Activated CD8-positive, alpha-beta memory T cell treated with anti-CD3 and anti-CD28 coated beads for 4 hours (primary cell): ENCODE data around the gene HOXC5.

ENCODE experiments used
- DNase-seq, 2 donors: peaks; one replicate each; pipeline ENCODE4 v3.0.0-alpha.2; 2020; ENCODE audit warnings: low read depth in 2 of 2

Gene HOXC5

DNA sequence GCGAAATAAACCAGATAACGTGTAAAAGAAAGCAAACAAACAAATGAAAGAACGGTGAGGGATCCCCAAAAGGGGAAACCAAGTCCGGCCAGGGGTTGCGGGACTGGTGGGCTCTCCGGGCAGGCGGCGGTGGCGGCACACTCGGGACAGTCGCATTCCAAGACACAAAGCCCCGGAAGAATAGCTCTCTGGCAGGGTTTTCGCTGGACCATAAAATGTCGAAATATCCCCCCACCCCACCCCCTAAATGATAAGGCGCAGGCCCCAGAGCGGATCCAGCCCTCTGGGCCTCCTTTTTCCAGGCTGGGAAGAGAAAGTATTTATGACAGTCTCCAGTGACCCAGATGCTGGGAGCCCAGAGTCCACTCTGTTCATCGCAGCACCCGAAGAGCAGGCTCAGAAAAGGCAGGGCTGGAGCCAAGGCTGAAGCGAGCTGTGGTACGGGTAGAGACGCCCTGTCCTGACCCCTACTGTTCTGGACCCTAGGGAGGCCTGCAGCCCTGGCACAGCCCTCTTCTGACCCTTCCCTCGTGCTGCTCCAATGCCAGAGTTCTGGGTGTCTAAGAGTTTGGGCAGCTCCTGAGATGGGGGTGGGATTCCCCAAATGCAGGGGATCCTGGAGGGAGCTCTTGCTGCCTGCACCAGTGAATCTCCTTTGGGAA is 26.2 kb upstream of the HOXC5 start:
- no peak for DNase-seq

DNA sequence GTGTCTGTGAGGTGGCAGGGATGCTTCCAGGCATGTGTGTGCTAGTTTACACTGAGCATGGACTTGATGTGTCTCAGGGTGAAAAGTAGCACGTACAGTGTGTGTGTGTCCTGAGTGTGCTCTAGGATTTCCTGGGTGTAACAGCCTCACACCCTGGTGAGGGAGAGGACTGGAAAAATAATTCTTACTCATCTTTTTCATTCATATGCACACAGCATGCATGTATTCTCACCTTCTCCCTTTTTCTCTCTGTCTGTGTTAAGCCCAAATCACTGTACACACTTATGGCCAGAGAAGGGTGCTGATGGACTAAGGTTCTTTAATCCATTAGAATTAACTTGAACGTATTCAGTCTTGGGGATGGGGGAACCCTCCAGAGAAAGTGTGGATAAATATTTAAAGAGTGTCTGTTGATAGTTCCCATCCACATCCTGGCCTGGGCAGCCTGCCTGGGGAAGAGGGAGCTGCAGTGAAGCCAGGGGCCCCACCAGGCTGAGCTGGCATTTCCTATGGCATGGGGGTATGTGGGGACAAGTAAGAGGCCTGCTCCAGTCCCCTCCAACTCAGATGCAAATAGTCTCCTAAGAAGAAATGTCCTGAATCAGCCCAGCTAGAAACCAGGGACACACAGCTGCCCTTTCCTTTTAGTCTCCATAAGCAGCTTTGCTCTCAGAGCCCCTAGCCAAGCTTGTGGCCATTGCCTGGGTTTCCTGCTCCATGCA is 25.2 kb upstream of the HOXC5 start:
- DNase-seq = no peak

DNA sequence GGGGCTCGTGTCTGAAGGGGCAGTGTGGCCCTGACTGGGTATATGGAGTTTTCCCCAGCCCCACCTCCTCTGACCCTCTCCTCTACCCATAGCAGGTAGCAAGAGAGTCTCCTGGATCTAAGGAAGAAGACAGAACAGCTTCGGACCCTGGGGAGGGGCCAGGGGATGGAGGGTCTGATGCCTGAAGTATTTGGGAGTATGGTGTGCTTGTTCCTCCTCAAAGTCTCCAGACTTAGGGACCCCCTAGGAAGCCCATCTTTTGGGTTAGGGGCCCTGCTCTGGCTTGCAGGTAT is 24.6 kb upstream of the HOXC5 start:
- DNase-seq = no peak

DNA sequence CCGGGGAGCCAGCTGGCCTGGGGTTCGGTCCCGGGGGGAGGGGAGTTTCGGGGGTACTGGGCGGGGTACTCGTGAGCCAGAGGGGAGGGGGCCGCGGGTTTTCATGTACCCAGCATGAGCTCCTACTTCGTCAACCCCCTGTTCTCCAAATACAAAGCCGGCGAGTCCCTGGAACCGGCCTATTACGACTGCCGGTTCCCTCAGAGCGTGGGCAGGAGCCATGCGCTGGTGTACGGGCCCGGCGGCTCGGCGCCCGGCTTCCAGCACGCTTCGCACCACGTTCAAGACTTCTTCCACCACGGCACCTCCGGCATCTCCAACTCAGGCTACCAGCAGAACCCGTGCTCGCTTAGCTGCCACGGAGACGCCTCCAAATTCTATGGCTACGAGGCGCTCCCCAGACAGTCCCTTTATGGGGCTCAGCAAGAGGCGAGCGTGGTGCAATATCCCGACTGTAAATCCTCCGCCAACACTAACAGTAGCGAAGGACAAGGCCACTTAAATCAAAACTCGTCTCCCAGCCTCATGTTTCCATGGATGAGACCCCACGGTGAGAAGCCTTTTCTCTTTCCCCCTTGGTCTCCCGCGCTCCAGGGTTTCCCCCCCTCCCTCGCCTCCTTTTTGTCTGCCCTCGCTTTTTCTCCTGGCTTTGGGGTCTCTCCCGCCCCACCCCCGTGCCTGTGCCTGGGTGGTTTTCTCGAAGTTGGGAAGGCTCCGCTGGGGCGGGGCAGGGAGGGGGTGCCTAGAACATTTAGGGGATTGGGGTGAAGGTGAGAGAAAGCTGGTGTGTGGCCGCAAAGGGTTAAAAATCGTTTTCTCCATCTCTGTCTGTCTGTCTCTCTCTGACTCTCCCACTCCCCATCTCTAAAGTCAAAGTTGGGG is 23.4 kb upstream of the HOXC5 start:
- DNase-seq = no peak

DNA sequence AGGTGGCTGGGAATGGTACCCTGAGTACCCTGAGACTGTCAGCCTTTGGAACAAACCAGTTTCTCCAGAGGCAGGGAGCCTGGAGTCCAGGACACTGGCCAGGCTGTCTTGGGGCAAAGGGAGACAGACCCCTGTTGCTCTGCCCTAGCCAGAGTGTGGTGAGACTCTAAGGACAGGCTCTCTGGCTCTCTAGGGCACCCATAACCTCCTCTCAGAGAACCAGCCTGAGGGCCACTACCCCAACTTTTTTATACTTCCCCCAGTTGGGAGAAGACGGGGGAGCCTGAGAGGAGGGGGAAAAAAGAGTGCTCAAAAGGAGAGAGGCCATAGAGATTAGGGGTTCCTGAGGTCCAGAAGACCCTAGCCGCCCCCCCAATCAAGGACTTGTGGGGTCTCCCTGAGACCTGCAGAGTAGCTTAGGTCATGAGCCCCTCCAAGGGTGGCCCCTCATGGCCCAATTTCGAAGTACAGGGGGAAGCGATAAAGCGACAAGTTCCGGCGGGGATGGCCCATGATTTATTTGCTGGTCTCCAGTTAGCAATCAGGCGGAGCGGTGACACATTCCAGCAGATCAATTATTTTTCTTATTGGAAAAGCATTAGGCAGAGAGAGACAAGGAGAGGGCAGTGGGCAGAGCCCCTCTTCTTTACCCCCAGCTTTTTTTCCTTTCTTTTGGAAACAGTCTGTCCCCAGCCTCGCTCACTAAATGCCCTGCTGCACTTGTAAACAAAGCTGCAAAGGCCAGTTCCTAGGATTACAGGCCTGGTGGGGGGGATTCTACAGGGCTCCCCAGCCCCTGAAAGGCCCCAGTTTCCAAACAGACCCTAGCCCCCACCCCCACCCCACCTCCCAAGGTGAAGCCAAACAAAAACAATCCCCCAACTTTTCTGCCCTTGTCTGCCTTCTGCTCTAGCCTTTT is 22.5 kb upstream of the HOXC5 start:
- DNase-seq = no peak

DNA sequence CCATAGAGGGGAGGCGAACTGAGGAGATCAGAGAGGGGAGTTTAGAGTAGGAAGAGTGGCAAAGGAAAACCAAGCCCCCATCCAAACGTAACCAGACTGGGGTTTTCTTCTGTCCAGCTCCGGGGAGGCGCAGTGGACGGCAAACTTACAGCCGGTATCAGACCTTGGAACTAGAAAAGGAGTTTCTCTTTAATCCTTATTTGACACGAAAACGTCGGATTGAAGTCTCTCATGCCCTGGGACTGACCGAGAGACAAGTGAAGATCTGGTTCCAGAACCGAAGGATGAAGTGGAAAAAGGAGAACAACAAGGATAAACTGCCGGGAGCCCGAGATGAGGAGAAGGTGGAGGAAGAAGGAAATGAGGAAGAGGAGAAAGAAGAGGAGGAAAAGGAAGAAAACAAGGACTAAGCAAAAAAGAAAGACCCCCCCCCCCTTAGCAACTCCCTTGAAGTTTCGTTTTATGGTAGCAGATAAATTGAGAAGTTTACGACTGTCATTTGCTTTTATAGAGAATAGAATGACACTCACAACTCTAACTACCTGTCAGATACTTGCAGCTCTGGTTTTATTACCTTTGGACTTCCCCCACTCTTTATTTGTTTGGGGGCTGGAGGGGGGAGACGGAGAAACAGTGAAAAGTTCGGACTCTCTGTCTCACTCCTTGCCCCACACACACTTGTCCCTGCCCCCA is 21.7 kb upstream of the HOXC5 start:
- no peak for DNase-seq

DNA sequence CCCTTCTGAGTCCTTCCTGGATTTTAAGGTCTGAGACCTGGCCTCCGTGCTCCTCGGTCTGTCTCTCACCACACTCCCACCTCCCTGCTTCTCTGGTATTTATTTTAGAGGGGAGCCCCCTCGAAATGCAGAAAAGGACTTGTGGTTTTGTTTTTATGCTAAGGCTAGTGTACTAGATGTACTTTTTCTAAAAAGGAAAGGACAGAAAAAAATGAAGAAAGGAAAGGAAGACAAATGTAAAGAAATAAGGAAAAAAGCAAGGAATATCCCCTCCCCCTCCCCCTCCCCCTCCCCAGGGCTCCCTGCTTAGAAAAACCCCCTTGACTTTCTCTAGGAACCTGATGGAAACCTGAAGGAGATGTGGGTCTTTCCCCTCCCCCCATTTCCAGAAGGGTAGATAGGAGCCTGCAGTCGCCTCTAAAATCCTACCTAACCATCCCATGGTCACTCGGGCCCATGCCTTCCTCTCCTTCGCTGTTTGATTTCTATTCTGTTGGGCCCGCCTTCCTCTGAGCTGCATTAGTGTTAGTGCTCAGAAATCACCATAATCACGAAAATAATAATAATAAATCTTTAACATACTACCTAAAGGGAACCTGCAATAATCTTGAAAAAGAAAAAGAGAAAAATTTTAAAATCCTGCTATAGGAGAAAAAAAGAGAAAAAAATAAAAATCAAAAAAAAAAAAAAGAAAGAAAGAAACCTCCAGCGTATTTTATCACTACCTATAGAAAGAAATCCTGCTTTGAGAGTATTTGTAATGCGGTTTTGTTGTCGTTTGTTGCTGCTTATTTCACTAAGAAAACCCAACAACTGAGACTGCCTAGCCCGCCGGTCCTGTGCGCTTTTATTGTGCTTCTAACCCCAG is 21.0 kb upstream of the HOXC5 start:
- DNase-seq = no peak

DNA sequence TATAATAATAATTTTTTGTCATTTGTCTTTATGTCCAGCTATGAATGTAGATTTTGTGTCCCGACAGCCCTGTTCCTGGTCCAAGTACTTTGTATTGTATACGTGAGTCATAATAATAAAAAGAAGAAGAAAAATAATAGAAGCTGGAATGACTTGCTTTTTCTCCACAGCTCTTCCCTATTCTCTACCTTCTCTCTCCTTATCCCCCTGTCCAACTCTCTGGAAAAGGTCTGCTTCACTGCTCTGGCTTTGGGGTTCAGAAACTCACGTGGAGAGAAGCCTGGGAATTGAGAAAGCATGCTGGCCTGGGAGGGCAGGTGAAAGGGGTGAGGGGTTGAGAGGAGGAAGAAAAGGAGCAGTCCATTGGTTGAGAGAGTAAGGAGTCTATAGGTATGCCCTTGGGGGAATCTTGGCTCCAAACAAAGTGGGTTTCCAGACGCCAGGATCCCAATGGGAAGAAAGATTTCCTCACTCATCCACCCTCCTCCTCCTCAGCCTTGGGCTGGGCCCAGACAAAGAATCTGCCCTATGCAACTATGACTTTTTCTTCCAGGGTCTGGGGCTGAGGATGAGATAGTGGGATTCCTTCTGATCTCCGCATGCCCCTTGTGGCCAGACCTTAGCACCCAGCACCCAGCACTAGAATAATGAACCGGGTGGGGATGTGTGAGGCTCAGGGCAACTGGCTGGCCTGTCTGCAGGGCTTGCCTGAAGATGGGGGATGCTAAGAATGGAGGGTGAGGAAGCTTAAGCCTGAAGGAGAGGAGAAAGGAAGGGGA is 20.0 kb upstream of the HOXC5 start:
- DNase-seq = no peak

DNA sequence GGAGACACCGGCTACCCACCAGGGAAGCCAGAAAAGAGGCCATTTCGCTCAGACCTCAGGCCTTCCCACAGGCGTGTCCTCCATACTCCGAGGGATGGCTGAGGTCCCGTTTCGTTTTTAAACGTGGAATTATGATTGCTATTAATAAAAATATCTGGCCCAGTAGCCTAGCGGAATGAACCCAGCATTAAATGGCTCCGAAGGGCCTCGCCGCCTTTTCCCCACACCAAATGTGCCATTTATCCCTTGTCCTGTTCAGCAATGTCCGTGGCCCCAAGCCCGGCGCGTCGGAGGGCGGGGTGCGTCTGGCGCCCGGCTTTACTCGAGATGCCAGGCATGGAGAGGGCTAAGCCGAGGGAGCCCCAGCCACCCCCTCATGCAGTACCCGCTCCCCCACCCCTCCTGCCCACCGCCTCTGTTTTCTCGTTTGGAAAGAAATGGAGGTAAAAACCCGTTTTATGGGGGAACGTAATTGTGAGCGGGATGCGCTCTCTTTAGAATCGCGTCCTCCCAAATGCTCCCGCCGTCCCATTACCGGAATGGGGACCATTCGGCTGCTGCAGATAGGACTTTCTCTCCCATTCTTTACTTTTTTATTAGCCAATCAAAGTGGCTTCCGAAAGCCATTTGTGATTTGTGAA is 18.4 kb upstream of the HOXC5 start:
- DNase-seq = no peak

DNA sequence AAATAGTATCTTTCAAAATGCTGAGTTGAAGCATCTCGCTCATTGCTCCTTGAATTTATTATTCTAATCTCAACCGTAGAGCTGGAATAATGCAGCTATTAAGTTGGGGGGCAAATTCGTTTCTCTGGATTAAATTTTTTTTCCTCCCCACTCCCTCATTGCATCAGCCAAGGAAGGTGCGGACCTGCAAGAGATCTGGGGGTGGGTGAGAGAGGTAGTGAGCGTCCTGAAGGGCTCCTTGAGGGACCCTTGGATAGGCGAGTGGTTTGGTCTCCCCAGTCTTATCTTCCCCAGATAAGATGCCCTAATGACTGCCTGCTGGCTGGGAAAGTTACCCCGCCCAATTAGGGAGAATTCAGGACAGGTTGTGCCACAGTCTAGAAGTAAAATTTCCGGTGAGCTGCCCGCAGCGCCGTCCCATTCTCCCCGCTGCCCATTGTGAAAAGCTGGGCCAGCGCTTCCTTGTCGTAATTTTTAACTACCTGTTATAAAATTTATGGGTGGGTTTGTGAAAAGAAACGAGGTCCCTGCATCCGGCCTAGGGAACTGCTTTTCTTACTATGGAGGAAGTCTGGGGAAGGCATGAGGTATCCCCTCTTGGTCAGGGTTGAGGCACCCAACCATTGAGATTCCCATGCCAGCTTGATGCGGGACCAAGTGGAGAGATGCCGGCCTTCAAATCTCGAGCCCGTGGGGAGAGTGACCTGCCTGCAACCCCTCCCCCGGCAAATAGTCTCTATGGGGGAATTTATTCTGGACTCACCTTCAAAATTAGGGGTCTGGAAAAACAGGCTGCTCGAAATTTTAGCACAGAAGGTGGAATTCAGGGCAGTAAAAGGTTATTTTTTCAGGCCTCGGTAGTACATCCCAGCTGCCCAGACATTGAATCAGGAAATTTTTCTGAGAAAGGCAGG is 17.6 kb upstream of the HOXC5 start:
- no peak for DNase-seq

DNA sequence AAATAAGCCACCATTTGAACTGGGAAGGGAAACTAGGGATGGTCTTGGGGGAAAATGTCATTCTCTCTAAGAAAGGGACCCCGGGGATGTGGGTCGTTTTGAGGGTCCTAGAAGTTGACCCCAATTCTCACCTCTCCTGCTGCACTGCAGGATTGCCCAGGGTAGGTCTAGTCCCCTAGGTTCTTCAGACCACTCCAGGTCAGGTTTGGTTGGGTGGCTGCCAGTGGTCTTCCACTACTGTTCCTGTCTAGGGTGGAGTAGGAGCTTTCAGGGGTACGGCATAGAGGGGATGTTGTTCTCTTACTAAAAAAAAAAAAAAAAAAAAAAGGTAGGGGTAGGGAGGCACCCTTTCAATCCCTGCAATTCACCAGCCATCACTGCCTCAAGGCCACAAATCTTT is 16.8 kb upstream of the HOXC5 start:
- DNase-seq = no peak

DNA sequence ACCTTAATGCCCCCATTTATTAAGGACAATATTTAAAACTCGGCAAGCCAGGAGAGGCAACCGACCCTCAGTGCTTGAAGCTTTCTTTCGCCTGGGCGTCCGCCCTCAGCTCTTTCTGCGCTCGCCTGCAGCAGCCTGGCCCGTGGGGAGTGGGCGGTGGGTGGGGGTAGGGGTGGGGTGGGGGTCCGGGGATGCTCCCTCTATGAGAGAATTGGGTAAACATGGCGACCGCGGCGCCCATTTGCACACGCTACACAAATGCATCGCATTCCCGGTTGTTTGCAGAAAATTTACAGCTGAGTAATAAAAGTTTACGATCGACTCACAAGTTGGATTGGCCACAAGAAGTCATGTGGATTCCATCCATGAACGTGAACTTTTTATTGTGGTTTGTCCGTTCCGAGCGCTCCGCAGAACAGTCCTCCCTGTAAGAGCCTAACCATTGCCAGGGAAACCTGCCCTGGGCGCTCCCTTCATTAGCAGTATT is 16.3 kb upstream of the HOXC5 start:
- DNase-seq = no peak

DNA sequence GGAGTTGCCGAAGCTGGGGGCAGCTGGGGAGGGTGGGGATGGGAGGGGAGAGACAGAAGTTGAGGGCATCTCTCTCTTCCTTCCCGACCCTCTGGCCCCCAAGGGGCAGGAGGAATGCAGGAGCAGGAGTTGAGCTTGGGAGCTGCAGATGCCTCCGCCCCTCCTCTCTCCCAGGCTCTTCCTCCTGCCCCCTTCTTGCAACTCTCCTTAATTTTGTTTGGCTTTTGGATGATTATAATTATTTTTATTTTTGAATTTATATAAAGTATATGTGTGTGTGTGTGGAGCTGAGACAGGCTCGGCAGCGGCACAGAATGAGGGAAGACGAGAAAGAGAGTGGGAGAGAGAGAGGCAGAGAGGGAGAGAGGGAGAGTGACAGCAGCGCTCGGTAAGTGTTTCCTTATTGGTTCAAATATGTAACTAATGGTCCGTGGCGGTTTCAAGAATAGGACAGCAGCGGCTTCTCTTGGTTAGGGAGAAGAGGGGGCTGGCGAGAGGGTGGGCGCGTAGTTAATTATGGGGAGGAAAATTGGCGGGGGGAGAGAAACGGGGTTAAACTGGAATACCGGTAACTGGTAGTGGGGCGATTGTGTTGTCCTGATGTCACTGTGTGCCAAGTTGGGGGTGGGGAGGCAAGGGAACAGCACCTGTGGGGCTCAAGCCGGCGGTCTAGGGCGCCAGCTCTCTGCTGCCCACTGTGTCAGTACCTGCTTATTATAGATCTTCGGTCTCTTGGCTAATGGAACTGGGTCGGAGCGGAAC is 15.6 kb upstream of the HOXC5 start:
- DNase-seq = no peak

DNA sequence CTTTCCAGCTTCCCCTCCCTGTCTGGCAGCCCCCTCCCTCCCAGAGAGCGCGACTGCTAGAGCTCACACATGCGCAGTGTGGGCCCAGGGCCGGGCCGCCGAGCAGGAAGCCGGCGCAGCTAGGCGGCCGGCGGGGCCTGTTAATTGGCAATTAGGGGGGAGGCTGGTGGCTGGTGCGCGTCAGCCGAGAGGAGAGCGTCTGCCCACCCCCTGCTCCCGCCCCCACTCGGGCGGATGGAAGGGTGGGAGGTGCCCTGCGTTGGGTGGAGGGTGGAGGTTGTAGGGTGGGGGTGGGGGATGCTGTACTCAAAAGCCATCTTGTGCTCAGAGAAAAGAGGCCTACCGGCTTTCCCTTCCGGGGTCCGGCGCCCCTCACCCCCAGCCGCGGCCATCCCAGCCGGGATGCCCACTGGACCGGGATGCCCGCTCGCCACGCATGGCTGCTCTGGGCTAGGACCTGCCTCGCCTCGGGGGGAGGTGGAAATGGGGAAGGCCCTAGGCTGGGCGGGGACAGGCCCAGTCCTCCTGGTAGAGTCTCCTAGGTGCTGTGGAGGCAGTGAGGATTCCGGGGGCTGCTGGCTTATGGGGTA is 14.9 kb upstream of the HOXC5 start:
- peak; percentile 48 to 60 for DNase-seq

DNA sequence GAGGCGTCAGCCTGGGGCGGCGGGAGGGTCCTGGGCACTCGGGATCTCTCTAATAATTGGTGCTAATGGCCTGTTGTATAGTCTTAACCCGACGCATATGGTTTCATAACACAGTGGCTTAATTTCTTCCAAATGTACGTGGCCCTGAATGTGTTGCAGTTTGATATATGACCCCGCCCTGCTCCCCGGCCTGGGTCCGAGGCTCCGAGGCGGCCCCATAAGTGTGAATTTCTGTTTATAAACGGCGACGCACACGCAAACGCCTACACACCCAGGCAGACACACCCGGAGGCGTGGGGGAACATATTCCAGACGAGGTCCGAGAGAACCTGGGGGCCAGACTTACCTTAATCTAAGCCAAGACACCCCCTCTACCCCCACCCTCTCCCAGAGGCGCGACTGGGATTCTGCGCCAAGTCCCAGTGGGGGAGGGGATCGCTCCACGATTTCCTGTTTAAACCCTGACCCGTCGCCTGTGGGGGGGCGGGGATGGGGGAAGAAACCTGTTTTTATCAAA is 14.3 kb upstream of the HOXC5 start:
- no peak for DNase-seq

DNA sequence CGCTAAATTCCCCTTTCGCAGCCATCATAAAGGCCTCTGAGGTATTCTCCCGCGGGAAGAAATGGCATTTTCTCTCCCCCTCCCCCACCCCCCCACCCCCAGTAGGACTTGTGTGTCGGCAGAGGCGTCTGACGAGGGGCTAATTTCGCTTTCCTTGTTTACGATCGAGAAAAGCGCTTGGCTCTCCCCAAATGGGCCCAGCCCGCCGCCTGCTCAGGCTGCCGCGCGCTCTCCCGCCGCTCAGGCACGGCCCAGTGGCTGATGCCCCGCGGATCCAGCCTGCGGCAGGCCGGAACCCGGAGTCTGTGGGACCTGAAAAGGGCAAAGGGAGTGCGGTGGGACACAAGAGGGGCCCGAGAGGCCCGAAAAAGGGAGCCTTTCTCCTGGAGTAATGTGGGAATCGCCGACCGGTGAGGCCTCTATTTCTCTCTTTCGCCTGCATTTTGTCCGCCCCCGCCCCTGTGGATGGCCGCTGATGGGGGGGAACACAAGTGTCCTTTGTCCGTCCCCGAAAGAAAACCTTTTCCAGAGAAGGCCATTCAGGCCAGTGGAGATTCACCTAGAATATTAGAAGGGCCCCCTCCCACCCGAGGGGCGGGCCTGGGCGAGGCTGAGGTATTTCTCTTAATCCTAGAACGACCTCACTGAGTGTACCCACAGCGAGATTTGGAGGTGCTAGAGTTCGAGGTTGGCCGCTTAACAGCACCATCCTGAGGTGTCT is 13.6 kb upstream of the HOXC5 start:
- DNase-seq = no peak
